HG03439 (cell line): ENCODE data around the gene PRSS1.
"Not testable (repeated sequence)": the region's sequence is repeated elsewhere in the genome, so short reads cannot be mapped to it uniquely, and the experiment has no call there.

Source experiments
- ATAC-seq: cut with Tn5 transposase; IDR thresholded peaks from one replicate; pipeline ENCODE4 v1.9.1; 2021; ENCODE audit warnings: mild to moderate bottlenecking, moderate library complexity; ENCODE audit not compliant: unreplicated experiment

PRSS1 gene

DNA sequence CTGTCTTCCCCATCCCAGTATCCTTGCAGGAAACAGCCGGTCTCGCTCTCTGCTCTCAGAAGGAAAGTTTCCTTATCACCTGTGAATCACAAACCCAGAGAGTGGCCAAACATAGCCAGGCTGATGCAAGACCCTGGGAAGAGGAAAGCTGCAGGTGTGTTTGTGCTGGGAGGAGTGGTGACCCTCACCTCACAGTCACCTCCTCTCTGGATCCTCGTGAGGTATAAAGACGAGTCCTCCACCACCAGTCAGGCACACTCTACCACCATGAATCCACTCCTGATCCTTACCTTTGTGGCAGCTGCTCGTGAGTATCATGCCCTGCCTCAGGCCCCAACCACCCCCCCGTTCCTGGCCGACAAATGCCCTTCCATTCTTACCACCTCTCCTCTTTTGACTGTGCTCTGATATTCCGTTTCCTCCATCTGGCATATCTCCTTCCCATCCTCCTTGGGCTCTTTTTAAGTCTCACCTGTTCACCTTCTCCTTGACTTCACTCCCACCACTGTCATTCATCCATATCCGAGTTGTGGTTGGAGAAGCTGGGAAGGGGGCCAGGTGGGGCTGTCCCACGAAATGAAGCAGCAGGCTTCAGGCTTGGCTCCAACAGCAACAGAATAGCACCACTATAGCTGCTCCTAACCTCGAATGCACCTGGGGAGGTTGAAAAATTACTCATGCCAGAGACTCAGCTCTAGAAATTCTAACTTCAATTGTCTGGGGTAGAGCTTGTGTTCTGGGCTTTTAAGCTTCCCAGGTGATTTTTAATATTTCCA, at the start of gene PRSS1:
Gene PRSS1, plus strand, starts transcription at position 255 of the 776 bp plus-strand sequence. Its CDS starts 13 bp downstream, at position 268.
- ATAC-seq, result no peak

DNA sequence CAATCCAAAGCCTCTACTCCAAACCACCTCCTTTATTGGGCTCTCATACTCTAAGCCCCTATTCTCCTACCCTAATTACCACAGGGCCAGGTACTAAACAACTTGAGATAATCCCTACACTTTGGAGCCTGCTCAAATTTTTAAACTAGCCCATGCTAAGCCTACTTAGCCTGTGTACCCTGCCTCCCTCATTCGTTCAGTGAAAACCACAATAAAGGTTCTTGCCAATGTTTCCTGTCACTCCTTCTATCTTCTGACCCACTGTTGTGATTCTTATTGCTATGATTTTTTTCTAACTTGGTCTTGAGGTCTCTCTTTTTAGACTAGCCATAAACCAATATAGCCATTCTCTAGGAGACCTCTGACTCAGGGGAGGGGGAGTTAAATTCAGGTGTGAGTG, 48.3 kb upstream of the PRSS1 start:
- not testable (repeated sequence) for ATAC-seq

DNA sequence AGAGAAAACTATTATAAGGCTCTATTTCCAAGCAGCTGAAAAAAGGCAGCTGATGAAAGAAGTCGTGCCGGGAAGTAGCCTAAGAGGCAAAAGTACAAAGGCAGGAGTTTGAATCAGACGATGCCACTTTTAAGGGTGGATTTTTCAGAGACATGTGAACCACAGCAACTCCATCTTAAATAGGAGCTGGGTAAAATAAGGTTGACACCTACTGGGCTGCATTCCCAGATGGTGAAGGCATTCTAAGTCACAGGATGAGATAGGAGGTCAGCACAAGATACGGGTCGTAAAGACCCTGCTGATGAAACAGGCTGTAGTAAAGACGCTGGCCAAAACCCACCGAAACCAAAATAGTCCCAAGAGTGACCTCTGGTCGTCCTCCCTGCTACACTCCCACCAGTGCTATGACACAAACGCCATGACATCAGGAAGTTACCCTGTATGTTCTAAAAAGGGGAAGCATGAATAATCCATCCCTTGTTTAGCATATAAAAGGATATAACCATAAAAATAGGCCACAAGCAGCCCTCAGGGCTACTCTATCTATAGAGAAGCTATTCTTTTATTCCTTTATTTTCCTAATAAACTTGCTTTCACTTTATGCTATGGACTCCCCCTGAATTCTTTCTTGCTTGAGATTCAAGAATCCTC, 45.5 kb upstream of the PRSS1 start:
- ATAC-seq, result no peak

DNA sequence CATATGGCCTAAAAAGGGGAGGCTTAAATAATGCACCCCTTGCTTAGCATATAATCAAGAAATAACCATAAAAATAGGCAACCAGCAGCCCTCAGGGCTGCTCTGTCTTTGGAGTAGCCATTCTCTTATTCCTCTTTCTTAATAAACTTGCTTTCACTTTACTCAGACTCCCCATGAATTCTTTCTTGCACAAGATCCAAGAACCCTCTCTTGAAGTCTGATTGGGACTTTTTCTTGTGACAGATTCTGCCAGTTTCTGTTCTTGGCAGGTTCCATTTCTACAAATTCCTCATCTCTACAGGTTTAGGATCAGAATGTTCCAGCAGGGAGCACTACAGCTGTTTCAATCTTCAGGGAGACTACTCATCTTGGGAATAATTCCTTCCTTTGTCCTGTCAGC, 40.5 kb upstream of the PRSS1 start:
- not testable (repeated sequence) for ATAC-seq

DNA sequence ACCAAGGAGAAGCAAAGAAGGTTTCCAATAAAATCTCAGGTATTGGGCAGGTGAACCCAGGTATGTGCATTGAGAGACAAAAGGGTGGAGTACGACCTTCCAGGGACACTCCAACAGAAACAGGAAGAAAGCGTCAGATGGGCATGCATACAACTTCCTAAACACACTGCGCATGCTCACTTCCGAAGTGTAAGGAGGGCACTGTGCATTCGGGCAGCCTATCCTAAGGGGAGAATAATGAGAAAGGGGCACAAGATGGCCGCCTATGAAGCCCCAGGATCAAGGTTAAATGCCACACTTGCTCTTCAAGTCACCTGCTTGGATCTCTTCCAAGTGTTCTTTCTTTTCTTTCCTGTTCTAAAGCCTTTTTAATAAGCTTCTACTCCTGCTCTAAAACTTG, 39.4 kb upstream of the PRSS1 start:
- no peak for ATAC-seq

DNA sequence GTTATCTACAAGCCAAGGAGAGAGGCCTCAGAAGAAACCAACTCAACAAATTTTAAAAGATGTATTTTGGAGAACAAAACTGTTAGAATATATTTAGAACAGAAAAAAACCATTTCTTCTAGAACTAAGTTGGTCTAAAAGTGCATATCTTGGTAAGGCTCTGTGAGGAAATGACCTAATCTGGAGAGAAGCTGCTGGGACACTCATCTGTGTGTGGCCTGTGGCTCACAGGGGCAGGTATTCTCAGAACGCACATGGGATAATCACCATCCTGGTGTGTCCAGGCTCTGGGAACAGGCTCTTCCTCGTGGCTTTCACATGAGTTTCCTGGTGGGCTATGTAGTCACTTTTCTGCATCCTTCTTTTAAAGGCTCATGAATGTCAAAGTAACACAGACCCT, 38.1 kb upstream of the PRSS1 start:
- ATAC-seq, result no peak

DNA sequence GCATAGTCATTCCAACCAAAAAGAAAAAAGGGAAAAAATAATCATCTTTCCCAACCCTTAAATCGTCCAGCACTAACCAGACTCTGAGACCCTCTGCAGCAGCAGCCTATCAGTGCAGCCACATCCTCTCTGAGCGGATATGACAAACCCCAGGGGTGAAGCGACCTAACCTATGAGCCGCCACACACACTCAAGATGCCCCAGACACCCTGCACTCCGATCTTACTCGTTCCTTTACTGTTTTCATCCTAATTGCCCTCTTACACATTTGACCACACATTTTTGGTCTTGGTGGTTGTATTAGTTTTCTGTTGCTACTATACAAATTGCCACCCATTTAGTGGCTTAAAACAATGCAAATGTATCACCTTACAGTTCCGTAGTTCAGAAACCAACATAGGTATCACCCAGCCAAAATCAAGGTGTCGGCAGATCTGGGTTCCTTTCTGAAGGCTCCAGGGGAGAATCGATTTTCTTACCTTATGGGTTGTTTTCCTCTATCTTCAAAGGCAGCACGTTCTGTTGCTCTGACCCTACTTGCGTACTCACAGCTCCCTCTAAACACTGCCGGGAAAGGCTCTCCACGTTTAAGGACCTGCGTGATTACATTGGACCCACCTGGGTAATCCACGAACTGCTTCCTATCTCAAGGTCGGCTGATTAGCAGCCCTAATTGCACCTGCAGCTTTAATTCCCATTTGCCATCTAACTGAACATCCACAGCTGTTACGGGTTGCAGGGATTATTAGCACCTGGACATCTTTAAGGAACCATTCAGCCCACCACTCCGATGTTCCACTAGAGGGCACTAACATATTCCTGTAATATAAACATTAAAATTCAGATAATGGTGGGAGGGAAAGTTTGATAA, 37.3 kb upstream of the PRSS1 start:
- ATAC-seq, result no peak

DNA sequence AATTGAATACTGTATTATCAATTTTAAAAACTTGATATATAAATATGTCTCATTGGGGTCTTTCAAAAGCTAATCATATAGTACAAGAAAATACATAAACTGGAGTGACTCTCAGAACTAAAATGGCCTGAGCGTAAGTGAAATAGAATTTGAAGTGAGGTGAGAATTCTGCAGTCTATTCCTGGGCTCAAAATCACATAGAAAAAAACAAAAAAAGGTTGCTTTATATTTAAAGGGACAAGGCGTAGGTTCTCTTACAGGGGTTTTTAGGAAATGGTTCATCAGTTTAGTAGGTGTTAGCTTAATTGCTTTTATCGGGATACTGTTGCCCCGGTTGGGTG, 36.7 kb upstream of the PRSS1 start:
- no peak for ATAC-seq

DNA sequence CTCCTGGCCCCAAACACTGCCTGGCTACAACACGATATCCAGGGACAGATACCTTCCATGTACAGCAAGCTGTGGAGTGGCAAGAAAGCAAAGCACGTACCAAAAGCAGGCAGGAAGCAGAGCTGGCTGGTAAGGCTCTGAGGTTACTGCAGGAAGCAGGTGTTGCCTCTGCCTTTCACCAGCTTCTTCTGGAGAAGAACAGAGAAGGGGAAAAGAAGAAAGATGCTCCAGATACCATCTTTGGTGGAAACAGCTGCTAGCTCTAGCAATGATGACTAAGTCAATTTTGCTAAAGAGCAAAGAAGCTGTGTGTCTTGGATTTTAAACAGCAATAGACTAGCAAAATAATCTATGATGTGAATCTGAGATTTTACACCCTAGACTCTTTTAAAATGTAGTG, 34.9 kb upstream of the PRSS1 start:
- ATAC-seq, result no peak

DNA sequence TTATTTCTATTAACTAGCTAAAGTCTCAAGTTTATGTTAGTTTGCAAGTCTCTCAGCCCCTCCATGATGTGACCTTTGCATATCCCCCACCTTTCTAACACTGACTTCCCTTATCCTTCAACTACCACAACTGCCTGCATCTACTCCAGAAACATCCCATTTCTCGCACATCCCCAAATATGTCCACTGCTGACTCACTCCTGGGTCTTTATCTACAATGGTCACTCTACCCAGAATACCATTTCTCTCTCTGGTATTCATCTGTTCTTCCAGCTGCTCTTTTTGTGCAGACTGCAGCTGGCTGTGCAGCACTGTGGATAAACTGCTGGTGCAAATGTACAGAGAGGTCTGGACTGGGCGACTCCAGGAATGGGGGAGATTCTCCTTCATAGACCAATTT, 32.7 kb upstream of the PRSS1 start:
- ATAC-seq, result no peak

DNA sequence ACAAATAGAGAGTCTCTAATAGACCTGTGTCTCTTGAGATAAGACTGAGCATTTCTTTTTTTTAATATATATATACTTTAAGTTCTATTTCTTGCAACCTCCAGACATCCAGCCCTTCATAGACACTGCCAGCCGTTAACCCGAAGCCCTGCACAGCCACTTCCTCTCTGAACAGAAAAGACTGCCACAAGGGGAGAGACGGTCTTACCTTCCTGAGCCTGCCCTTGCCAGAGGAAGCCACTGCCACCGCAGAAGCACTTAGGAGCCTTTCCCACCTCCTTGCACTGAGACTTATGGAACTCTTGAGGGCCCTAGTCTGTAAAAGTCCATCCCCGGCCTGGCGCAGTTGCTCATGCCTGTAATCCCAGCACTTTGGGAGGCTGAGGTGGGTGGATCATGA, 31.8 kb upstream of the PRSS1 start:
- ATAC-seq, result no peak

DNA sequence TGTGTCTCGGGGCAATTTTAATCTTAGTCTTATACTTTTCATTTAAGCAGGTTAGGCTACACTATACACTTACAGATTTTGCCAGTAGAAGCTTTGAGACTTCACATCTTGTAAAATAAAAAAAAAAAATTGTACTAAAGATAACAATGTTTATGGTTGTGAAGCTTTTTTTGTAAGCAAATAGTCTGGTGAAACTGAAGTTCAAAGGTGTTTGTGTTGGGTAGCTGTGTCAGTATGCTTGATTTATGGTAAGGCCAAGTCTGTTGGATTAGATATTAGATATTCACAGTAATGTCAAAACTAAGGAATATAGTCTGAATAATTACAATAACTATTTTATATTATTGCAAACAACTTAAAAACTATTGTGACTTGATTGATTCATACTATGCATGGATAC, 31.0 kb upstream of the PRSS1 start:
- no peak for ATAC-seq

DNA sequence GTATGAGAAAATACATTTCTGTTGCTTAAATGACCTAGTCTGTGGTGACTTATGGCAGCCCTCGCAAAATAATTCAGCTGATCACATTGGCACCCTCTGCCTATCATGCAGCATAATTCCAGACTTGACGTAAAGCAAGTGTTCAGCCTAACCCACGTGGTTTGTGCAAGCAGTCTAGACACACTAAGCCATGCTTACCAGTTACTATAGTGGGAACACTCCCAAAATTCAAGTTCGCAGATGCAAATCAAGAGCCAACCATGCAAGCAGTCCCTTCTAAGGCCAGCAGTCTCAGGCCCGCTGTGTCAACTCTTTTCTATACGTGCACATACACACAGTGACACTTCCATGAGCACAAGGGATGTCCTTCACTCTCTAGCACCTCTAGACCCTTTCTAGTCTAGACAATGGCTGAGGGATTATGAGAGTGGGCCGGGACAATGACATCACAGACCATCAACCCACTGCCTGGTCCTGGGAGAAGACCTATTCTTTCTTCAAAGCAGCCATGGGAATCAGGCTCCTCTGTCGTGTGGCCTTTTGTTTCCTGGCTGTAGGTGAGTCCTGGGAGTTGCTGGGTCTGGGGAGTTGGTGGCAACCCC, 29.0 kb upstream of the PRSS1 start:
- ATAC-seq, result no peak

DNA sequence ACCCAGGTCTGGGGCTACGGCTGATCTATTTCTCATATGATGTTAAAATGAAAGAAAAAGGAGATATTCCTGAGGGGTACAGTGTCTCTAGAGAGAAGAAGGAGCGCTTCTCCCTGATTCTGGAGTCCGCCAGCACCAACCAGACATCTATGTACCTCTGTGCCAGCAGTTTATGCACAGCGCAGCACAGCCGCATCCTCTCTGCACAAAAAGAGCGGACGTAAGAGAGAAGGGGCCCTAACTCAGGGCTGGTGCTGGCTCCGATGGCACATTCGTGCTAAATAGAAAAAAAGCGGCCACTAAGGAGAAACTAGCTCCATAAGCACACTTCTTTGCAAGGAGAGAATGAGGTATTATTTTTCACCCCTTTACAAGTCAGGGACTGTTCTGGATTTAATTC, 28.3 kb upstream of the PRSS1 start:
- no peak for ATAC-seq

DNA sequence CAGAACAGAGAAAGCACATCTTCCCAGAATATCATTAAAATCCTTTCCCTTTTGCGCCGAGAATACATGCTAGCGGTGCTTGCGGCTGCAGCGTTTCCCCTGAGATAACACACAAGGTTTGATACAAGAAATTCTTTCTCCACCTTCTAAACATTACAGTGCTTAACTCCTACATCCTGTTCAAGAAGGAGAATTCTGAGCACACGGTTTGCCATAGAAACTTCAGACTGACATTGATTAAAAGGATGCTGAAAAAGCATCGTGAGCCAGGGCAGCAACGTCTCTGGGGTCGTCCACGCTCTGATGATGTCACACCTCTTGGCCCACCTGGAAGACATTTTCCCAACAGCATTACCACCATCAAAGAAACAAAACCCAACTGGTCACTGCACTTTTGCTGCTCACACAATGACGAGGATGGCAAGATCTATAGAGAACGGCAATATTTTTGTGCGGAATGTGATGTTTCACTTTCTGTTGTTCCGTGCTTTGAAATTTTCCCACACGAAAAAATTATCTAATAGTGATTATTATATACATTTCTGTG, 27.0 kb upstream of the PRSS1 start:
- ATAC-seq, result no peak

DNA sequence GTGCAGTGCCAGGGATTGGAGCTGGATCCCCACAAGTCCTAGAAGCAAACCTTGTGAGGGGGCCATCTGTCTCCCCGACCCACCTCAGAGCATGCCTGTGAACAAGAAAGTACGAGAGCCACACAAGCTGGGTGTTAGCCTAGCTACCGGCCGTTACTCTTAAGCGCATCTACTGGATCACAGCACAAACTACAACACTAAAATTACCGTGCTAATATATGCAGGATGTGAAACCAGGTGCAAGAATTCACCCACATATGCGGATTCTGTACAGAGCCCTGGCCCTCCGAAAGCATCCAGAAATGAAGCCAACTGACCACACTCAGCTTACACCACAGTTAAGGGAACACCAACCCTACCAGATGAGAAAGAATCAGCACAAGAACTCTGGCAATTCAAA, 16.0 kb upstream of the PRSS1 start:
- no peak for ATAC-seq

DNA sequence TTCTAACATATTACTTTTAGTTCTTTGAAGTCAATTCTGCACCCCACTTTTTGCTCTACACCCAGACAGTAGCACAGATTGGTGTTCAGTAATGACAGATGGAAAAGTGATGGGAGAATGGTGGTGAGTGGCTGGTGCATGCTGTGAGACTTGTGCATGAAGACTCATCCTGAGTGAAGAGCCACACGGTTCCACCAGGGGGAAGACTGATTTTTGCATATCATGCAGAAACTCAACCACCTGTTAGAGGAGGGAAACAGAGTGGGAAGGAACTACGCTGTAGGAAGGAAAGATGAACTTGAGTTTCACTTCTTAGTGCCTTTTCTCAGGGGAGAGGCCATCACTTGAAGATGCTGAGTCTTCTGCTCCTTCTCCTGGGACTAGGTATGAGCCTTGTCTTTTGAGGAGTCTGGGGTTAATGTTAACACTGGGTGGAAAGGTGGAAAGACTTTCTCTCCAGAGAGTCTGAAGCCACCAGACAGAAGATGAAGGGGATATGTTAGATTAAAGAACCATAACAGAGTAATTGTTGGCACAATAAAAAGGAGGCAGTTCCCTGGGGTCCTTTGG, 9.3 kb upstream of the PRSS1 start:
- ATAC-seq, result peak; percentile 80

DNA sequence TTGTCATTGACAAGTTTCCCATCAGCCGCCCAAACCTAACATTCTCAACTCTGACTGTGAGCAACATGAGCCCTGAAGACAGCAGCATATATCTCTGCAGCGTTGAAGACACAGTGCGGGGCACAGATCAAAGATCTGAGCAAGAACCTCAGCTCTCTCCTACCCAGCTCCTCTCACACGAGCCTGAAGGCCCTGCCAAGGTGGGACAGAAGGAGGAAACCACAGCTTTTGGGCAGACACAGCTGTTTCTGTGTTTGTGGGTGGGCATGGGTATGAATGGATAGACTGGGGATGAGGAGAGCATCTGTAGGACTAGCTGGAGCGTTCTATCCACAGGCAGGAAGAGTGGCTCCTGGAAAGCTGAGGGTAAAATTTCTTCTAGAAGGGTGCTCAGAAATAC, 8.5 kb upstream of the PRSS1 start:
- ATAC-seq, result no peak

DNA sequence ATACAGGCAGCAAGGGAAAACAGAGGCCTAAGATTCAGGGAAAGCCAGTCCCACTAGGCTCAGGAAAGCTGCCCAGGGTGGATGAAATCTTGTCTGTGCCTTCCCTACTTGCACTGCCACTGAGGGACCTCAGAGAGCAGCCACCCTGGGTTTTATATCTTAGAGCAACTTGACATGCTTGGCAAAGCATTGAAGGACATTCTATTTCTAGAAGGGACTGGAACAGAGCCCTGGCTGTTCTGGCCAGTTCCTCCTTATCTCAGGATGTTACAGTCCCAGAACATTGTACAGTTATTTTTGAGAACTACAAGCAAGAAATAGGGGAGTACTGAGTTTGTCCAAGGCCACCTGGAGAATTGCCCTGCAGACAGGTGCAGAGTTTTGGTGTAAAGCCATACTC, 7.3 kb upstream of the PRSS1 start:
- ATAC-seq, result not testable (repeated sequence)

DNA sequence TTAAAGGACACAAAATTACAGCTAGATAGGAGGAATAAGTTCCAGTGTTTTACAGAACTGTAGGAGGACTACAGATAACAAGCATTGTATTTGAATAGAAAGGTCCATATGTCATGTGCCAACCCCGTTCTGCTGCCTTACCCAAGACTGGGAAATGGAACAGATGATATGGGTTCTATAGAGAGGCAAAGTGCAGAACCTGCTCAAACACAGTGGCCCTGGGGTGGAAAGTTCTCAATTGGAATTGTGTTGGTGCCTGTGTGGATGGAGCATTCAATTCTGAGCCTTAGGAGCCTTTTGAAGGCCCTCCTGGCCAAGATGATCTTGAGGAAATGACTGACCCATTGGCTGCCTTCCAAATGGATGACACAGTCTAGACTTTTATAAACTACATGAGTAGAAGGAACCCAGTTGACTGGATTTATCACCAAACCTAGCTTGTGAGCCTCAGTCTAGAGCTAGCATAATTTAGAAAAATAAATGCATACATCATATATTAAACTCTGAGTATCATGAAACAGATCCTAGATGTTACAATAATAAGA, 4.1 kb upstream of the PRSS1 start:
- ATAC-seq, result no peak

DNA sequence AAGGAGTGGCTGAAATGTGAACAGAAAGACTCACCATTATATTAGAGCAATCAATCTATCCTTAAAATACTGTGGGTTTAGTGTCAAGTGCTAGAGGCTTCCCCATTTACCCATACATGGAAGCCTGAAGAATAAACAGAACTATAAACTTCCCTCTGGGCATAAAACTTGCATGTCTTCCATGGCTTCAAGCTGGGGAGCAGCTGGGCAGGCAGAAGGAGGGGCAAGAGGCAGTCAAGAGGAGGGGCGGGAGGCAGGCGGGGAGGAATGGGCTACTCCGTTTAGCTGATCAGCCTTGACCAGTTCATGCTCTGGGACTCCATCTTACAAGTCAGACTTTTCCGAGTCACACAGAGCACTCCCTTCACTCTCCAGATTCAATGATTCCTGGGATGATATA, 3.5 kb upstream of the PRSS1 start:
- no peak for ATAC-seq
